HUES48 (cell line): ENCODE measurements around the gene REXO1.

Experiments
- H3K27ac ChIP-seq: one replicate; pipeline ENCODE4 v1.7.0; 2013; ENCODE audit warnings: low read depth, low read length, inconsistent platforms
- H3K27me3 ChIP-seq: 2 replicates; pipeline ENCODE4 v1.6.1; 2013; ENCODE audit warnings: mild to moderate bottlenecking, low read length; ENCODE audit not compliant: control insufficient read depth, insufficient read depth
- H3K36me3 ChIP-seq: 2 replicates; pipeline ENCODE4 v1.6.1; 2013; ENCODE audit warnings: low read length; ENCODE audit not compliant: control insufficient read depth, insufficient read depth
- H3K4me1 ChIP-seq: 2 replicates; pipeline ENCODE4 v1.6.1; 2013; ENCODE audit warnings: mild to moderate bottlenecking, low read length; ENCODE audit not compliant: control insufficient read depth, insufficient read depth
- H3K4me3 ChIP-seq: 2 replicates; pipeline ENCODE4 v1.5.1; 2013; ENCODE audit warnings: mild to moderate bottlenecking, low read depth, low read length
- H3K9ac ChIP-seq: 2 replicates; pipeline ENCODE4 v1.6.1; 2013; ENCODE audit warnings: mild to moderate bottlenecking, low read depth, low read length, moderate library complexity
- H3K9me3 ChIP-seq: 2 replicates; pipeline ENCODE4 v1.6.1; 2013; ENCODE audit warnings: low read length; ENCODE audit not compliant: control insufficient read depth, insufficient read depth

The REXO1 gene

GRCh38 chr19:1845642-1846041 lies 2.6 kb downstream of the REXO1 start:
- H3K4me1 ChIP-seq: peaks cover 7% of the 10 kb centered on the region
- no peaks in the 10 kb centered on the region for H3K27me3 ChIP-seq
- H3K9ac ChIP-seq: no peak overlapping the region
- peaks cover 10% of the 10 kb centered on the region; the same call in 1 of the 2 replicates for H3K36me3 ChIP-seq
- H3K4me3 ChIP-seq: no peak overlapping the region
- H3K9me3 ChIP-seq: no peaks in the 10 kb centered on the region
- H3K27ac ChIP-seq: no peak overlapping the region

GRCh38 chr19:1845125-1845515 lies 3.2 kb downstream of the REXO1 start:
- peaks cover 10% of the 10 kb centered on the region; the same call in 1 of the 2 replicates for H3K36me3 ChIP-seq
- no peak overlapping the region for H3K9ac ChIP-seq
- H3K4me3 ChIP-seq: no peak overlapping the region
- H3K9me3 ChIP-seq: no peaks in the 10 kb centered on the region
- no peak overlapping the region for H3K27ac ChIP-seq
- peaks cover 7% of the 10 kb centered on the region for H3K4me1 ChIP-seq
- no peaks in the 10 kb centered on the region for H3K27me3 ChIP-seq

GRCh38 chr19:1844513-1845124 lies 3.7 kb downstream of the REXO1 start:
- Histone ChIP-seq H3K9ac (no peak overlapping the region), H3K27me3 (no peaks in the 10 kb centered on the region), H3K4me1 (peaks cover 7% of the 10 kb centered on the region), H3K27ac (no peak overlapping the region), H3K9me3 (no peaks in the 10 kb centered on the region), H3K4me3 (no peak overlapping the region), H3K36me3 (peaks cover 12% of the 10 kb centered on the region; the same call in 1 of the 2 replicates)

- H3K9me3 ChIP-seq: no peaks in the 10 kb centered on the region
- H3K36me3 ChIP-seq: peaks cover 16% of the 10 kb centered on the region; the same call in 1 of the 2 replicates
- no peaks in the 10 kb centered on the region for H3K27me3 ChIP-seq
- H3K9ac ChIP-seq: no peak overlapping the region
- peaks cover 7% of the 10 kb centered on the region for H3K4me1 ChIP-seq
- H3K27ac ChIP-seq: no peak overlapping the region
- H3K4me3 ChIP-seq: no peak overlapping the region
These were observed 4.5 kb downstream of the REXO1 start for GRCh38 chr19:1843646-1844394.

- Histone ChIP-seq H3K27me3 (no peaks in the 10 kb centered on the region), H3K36me3 (peaks cover 16% of the 10 kb centered on the region; the same call in 1 of the 2 replicates), H3K9ac (no peak overlapping the region), H3K27ac (no peak overlapping the region), H3K9me3 (no peaks in the 10 kb centered on the region), H3K4me3 (no peak overlapping the region), H3K4me1 (peaks cover 7% of the 10 kb centered on the region)
These were observed 5.2 kb downstream of the REXO1 start for GRCh38 chr19:1843116-1843515.

GRCh38 chr19:1841209-1841924 lies 6.9 kb downstream of the REXO1 start:
- H3K36me3 ChIP-seq: peaks cover 16% of the 10 kb centered on the region; the same call in 1 of the 2 replicates
- no peaks in the 10 kb centered on the region for H3K9me3 ChIP-seq
- H3K27ac ChIP-seq: no peak overlapping the region
- no peaks in the 10 kb centered on the region for H3K4me1 ChIP-seq
- H3K4me3 ChIP-seq: no peak overlapping the region
- no peaks in the 10 kb centered on the region for H3K27me3 ChIP-seq
- no peak overlapping the region for H3K9ac ChIP-seq

- H3K27me3 ChIP-seq: no peaks in the 10 kb centered on the region
- no peaks in the 10 kb centered on the region for H3K4me1 ChIP-seq
- peaks cover 15% of the 10 kb centered on the region; the same call in 1 of the 2 replicates for H3K36me3 ChIP-seq
- H3K4me3 ChIP-seq: no peak overlapping the region
- no peaks in the 10 kb centered on the region for H3K9me3 ChIP-seq
- H3K9ac ChIP-seq: no peak overlapping the region
- no peak overlapping the region for H3K27ac ChIP-seq
These were observed 7.7 kb downstream of the REXO1 start for GRCh38 chr19:1840541-1841115.

GRCh38 chr19:1839658-1840540 lies 8.4 kb downstream of the REXO1 start:
- no peaks in the 10 kb centered on the region for H3K4me1 ChIP-seq
- no peak overlapping the region for H3K27ac ChIP-seq
- H3K9me3 ChIP-seq: no peaks in the 10 kb centered on the region
- no peak overlapping the region for H3K9ac ChIP-seq
- H3K4me3 ChIP-seq: no peak overlapping the region
- peaks cover 9% of the 10 kb centered on the region; the same call in 1 of the 2 replicates for H3K36me3 ChIP-seq
- no peaks in the 10 kb centered on the region for H3K27me3 ChIP-seq

GRCh38 chr19:1837625-1838105 lies 10.6 kb downstream of the REXO1 start:
- Histone ChIP-seq H3K36me3 (0 out of 2 replicates have a peak, but pooled peaks cover 6% of the 10 kb centered on the region), H3K9me3 (no peaks in the 10 kb centered on the region), H3K4me3 (no peak overlapping the region), H3K27me3 (no peaks in the 10 kb centered on the region), H3K9ac (peak overlapping the region; percentile 8; the same call in 1 of the 2 replicates), H3K27ac (peak overlapping the region; percentile 47), H3K4me1 (no peaks in the 10 kb centered on the region)

GRCh38 chr19:1837222-1837565 lies 11.1 kb downstream of the REXO1 start:
- Histone ChIP-seq H3K9me3 (no peaks in the 10 kb centered on the region), H3K4me1 (no peaks in the 10 kb centered on the region), H3K9ac (no peak overlapping the region), H3K27me3 (no peaks in the 10 kb centered on the region), H3K36me3 (0 out of 2 replicates have a peak, but pooled peaks cover 6% of the 10 kb centered on the region), H3K4me3 (no peak overlapping the region), H3K27ac (no peak overlapping the region)
